ENCODE results near the gene UBE2L3. TPM values are rescaled to one million over a fixed set of nuclear protein-coding genes. Genes with fewer than 3 reads are reported as not detected.
"Not testable (repeated sequence)": the region's sequence is repeated elsewhere in the genome, so short reads cannot be mapped to it uniquely, and the experiment has no call there.

Gene UBE2L3
- total RNA-seq, 1 experiment from 2014 or later: 62.9 TPM

DNA sequence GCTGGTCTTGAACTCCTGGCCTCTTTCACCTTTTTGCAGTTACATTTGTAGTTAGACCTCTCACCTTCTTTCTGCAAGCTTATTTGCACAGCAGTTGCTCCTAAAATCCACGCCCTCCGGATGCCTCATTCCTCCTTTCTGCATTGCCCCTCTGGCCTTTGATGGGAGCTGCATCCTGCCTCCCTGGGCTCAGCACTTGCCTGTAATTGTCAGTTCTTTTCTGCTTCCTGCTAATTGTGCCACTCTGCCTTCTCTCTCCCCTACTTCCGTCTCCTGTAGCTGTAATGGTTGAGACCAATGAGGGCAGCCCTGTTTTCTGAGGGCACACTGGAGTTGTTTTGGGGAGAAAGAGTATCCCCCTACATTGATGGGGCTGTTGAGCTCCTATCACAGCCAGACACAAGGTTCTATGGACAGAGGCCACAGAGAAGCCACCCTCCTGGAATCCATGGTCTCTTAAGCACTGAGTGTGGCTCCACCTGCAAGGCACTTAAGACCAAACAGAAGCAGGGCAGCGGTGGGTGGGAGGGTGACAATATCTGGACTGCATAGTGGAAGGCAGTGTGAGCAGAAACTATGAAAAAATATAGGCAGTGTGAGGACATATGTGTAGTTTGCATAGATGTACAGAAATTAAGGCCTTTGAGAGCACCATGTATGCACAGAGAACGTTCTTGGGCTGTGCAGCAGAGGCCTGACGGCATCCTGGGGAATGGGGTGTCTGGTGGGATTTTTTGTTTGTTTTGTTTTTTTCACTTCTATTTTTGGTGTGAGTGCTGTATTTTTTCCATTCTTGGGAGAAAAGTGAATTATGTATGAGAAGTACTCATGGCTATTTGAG, 31.8 kb downstream of the UBE2L3 start:
- DNase-seq (ENCODE audit: low read depth): no peak

DNA sequence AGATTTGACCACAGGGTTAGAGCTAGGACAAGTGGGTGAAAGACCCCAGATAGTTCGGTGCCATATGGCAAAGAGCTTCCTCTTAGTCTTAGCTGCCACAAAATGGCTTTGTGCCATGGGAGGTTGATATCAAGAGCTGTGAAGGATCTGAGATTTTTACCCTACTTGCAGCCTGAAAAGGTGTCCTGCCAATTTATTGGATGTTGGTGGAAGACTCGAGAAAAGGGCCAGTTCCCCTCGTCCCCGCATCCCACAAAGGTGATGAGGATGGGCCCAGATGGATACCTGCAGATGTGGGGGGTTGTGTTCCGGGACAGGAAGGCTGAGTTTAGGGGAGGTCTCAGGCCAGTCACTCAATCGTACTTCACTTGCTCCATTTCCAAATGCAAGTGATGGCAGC, 35.1 kb downstream of the UBE2L3 start:
- DNase-seq (ENCODE audit: low read depth): no peak

- no peak for DNase-seq (ENCODE audit: low read depth)
Measured at GRCh38 chr22:21603973-21604372, 36.5 kb downstream of the UBE2L3 start.

DNA sequence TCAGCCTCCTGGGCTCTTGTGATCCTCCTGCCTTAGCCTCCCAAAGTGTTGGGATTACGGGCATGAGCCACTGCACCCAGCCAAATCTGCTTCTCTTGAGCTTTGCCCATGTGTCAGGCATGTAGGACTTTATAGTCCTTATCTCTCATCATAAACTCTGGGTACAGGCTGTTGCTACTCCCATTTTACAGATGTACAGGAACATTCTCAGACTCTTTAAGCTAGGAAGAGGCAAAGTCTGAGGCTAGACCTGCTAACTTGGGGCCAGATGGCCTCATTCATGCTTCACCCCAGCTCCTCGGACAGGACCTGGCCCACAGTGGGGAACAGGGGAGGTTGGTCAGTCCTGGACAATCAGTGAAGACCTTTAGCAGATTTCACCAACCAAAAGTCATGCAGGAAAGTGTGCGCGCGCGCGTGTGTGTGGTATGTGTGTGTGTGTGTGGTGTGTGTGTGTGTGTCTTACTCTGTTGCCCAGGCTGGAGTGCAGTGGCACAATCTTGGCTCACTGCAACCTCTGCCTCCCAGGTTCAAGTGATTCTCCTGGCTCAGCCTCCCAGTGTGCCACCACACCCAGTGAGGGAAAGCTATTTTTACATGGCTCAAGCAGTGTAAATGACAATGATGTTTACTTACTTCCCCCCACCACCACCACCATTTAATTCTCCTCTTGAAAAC, 38.5 kb downstream of the UBE2L3 start:
- no peak for DNase-seq (ENCODE audit: low read depth)

GRCh38 chr22:21606775-21607174, 39.3 kb downstream of the UBE2L3 start:
- DNase-seq (ENCODE audit: low read depth): peak; percentile 44

DNA sequence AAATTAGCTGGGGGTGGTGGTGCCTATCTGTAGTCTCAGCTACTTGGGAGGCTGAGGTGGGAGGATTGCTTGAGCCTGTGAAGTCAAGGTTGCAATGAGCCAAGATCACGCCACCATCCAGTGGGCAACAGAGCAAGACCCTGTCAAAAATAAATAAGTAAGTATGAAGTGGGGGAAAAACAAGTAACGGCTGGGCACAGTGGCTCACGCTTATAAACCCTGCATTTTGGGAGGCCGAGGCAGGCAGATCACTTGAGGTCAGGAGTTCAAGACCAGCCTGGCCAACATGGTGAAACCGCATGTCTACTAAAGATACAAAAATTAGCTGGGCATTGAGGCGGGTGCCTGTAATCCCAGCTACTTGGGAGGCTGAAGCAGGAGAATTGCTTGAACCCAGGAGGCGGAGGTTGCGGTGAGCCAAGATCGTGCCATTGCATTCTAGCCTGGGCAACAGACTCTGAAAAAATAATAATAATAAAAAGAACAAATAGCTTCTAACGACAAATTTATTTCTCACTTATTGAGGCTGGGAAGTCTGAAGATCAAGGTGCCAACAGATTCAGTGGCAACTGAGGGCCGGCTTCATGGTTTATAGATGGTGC, 42.1 kb downstream of the UBE2L3 start:
- DNase-seq (ENCODE audit: low read depth): not testable (repeated sequence)

DNA sequence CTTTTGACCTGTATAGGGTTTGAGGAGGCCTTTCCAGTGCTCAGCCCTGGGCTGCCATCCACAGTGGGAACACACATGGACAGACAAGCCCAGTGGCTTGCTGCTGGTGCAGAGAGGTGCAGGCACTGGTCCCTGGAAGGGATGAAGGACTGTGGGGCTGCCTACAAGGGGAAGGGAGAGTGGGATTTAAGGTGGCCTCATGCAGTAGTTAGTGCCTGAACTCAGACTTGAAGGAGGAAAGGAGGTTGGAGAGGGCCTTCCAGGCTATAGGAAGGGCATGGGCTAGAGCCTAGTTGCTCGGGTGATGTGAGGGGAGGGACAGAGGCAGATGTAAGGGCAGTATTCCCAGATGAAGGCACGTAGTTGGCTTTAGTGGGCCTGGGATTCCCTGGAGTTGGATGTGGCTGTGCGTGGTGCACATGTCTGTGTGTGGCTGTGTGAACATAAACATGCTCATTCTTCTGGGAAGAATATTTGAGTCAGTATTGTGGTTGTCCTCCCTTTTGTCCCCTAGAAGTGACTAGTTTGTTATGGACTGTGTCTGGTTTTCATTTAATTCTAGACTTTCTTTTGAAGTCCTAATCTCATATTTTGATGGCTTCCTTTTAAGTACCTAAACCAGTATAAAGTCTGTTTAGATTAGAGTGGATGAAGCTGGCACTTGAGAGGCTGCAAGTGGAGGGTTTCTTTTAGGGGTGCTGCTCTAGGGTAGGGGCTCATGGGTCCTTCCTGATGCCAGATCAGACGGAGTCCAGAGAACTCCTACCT, 43.9 kb downstream of the UBE2L3 start:
- no peak for DNase-seq (ENCODE audit: low read depth)

DNA sequence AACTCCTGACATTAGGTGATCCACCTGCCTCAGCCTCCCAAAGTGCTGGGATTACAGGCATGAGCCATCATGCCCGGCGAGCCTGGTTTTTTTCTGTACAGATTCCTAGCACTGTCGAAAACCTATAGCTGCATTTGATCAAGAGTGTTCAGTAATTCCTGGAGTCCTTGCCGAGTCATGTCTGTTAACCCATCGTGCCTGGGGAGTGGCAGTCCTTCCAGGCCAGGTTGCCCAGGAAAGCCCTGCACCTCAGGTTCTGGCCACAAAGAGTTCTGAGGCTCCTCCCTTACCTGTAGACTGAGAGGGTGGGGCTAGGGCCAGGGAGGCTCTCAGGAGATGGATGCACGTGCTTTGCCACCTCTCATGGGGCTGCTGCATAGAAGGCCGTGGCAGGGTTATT, 45.3 kb downstream of the UBE2L3 start:
- DNase-seq (ENCODE audit: low read depth): no peak

- DNase-seq (ENCODE audit: low read depth): no peak
Measured at GRCh38 chr22:21613553-21614233, 46.2 kb downstream of the UBE2L3 start.

- DNase-seq (ENCODE audit: low read depth): no peak
Measured at GRCh38 chr22:21615731-21616130, 48.2 kb downstream of the UBE2L3 start.

- DNase-seq (ENCODE audit: low read depth): not testable (repeated sequence)
Measured at GRCh38 chr22:21617337-21617736, 49.8 kb downstream of the UBE2L3 start.

DNA sequence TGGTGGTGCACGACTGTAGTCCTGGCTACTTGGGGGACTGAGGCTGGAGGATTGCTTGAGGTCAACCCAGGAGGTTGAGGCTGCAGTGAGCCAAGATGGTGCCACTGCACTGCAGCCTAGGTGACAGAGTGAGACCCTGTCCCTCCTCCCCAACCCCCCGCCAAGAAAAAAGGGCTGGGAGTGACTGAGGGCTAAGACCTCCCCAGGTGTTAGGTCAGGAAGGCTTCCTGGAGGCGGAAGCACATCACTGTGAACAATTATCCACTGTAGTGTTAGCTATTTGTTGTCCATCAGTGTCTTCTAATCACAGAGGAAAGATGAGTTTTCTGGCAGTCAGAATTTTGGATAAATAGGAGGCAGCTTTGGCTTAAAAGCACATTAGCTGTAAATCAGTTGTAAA, 53.5 kb downstream of the UBE2L3 start:
- DNase-seq (ENCODE audit: low read depth): no peak

- no peak for DNase-seq (ENCODE audit: low read depth)
Measured at GRCh38 chr22:21622011-21622918, 54.8 kb downstream of the UBE2L3 start.

DNA sequence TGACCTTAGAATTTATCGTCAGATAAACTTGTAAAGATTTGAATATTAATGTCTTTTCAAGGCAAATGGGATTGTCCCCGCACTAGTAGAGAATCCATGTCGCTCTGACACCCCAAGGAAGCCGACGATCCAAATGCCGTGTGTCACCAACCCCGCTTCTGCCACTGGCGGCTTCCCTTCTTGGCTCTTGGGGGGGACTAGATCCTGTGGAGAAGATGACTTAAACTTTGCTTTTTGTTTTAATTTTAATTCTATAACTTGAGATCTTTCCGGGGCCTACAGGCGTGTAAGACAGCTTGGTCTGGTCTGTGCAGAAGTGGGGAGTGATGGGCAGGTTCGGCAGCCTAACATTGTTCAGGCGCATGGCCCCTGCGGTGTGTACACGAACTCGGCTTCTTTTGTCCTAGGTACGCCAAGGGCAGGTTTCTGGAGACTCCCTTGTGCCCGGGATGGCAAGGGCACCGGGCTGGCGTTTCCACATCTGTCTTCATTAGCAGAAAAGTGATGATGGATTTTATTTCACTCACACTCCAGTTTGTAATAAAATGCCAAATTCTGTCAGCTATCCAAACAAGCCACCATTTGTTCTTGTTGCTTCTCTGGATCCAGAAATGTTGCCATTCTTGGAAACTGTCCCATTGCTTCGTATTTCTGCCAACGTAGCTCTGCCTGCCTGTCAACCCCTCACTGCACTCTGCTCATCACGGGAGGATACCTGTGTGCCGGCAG, 55.6 kb downstream of the UBE2L3 start:
- no peak for DNase-seq (ENCODE audit: low read depth)

- DNase-seq (ENCODE audit: low read depth): no peak
Measured at GRCh38 chr22:21623648-21623970, 56.1 kb downstream of the UBE2L3 start.

DNA sequence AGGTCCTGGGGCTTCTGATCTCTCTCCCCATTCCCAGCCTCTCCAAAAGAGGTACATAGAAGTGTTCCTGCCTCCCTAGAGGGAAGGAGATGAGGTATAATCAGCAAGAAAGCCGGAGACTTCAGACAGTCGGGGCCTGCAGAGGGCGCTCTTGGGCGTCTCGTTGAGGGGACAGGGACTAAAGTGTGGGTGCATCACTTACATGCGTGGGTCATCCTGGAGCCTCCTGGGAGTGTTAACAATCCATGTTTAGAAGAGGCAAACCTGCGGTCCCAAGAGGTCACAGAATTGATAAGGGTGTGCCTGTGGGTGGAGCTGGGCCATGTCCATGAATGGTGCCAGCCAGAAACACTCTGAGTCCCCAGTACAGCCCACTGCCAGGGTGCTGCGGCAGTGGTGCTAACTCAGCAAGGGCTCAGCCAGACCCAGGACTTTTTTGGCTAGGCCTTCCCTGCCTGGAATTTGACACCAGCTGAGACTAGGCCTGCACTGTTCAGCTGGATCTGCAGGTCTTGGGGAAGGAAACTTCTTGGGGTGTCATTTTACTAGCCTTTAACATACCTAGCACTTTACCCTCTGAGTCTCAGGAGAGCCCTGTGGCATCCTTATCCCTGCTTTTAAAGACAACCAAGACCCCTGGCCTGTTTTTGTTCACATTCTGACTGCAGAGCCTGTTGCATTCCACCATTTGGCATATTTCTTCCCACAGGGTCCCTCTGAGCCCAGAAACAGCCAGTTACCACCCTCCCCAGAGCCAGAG, 56.8 kb downstream of the UBE2L3 start:
- DNase-seq (ENCODE audit: low read depth): peak; percentile 23

- DNase-seq (ENCODE audit: low read depth): no peak
Measured at GRCh38 chr22:21624880-21625791, 57.6 kb downstream of the UBE2L3 start.

Data from Daoy (cell line).